Measurements from ENCODE around the gene CPN1. TPM values are rescaled to one million over a fixed set of nuclear protein-coding genes. Genes with fewer than 3 reads are reported as not detected.
A peak's percentile ranks its signal among the peaks of the same experiment; 100 is the strongest.

Gene CPN1
- total and polyA plus RNA-seq, 2 experiments from 2014 or later = 0.32 TPM; not detected in 1

- TF ChIP-seq ZNF331 (CRISPR knock-in tag; IDR thresholded peaks at IDR 0.05; ENCODE audit: low read depth) = no peak
- TF ChIP-seq ZNF114 (CRISPR knock-in tag; IDR thresholded peaks at IDR 0.05) = no peak
- TF ChIP-seq CTCF (conservative IDR thresholded peaks at IDR 0.05; ENCODE audit: low read depth in 2 of 2) = no peak
- TF ChIP-seq EZH2 (IDR thresholded peaks at IDR 0.05; ENCODE audit: low read depth, unreplicated experiment) = no peak
Measured at GRCh38 chr10:100008142-100008522, 73.5 kb downstream of the CPN1 start (continued).

- no peaks in the 10 kb centered on the region for H3K9me2 ChIP-seq (ENCODE audit: insufficient read depth)
- TF ChIP-seq NANOG (IDR thresholded peaks at IDR 0.05; ENCODE audit: borderline replicate concordance) = no peak
- TF ChIP-seq EZH2 (IDR thresholded peaks at IDR 0.05; ENCODE audit: low read depth, unreplicated experiment) = no peak
- TF ChIP-seq CTCF (conservative IDR thresholded peaks at IDR 0.05; ENCODE audit: low read depth in 2 of 2) = no peak
- no peak for TF ChIP-seq REST (IDR thresholded peaks at IDR 0.05; ENCODE audit: unreplicated experiment)
- TF ChIP-seq STAT1 (IDR thresholded peaks at IDR 0.05; ENCODE audit: unreplicated experiment) = no peak
- TF ChIP-seq ZNF114 (CRISPR knock-in tag; IDR thresholded peaks at IDR 0.05) = no peak
- TF ChIP-seq ETS1 (IDR thresholded peaks at IDR 0.05) = no peak
- TF ChIP-seq CREB1 (CRISPR knock-in tag; IDR thresholded peaks at IDR 0.05; ENCODE audit: low read depth) = no peak
- TF ChIP-seq EZH2phosphoT487 (IDR thresholded peaks at IDR 0.05; ENCODE audit: unreplicated experiment) = no peak
- TF ChIP-seq JUNB (IDR thresholded peaks at IDR 0.05; ENCODE audit: unreplicated experiment) = no peak
- H3K79me2 ChIP-seq (replicated peaks; ENCODE audit: insufficient read depth) = peaks cover 45% of the 10 kb centered on the region
- no peak overlapping the region for H2AFZ ChIP-seq
- ATAC-seq = no peak
- no peak overlapping the region for H3K4me3 ChIP-seq
- Mint-ChIP-seq H3K27me3 (ENCODE audit: insufficient read depth, low read depth, poor library complexity) (peaks cover 14% of the 10 kb centered on the region), H3K36me3 (ENCODE audit: low read depth) (no peaks in the 10 kb centered on the region), H3K9me3 (no peaks in the 10 kb centered on the region; the same call in 2 of the 3 replicates), H3K4me1 (peaks cover 35% of the 10 kb centered on the region), H3K27ac (peak overlapping the region; percentile 3; the same call in 1 of the 2 replicates), H3K4me3 (no peak overlapping the region; the same call in 2 of the 3 replicates)
- no peak for DNase-seq (ENCODE audit: low spot score)
- H3K27ac ChIP-seq (ENCODE audit: low read depth) = no peak overlapping the region
- no peaks in the 10 kb centered on the region for H4K20me1 ChIP-seq (replicated peaks; ENCODE audit: insufficient read depth)
- H3F3A ChIP-seq (replicated peaks; ENCODE audit: low read depth) = peaks cover 4% of the 10 kb centered on the region; the same call in 1 of the 2 replicates
- H3K36me3 ChIP-seq (ENCODE audit: insufficient read depth) = no peaks in the 10 kb centered on the region
- 0 out of 2 replicates have a peak overlapping the region, but pooled peaks have one; percentile 93 for H3K4me2 ChIP-seq
- H3K27me3 ChIP-seq (ENCODE audit: insufficient read depth) = 0 out of 2 replicates have a peak, but pooled peaks cover 7% of the 10 kb centered on the region
- H3K4me1 ChIP-seq (ENCODE audit: insufficient read depth) = peaks cover 17% of the 10 kb centered on the region; the same call in 1 of the 2 replicates
Measured at GRCh38 chr10:100007231-100008141, 74.2 kb downstream of the CPN1 start.
